ENCODE measurements around the gene DNAJC27. TPM values are rescaled to one million over a fixed set of nuclear protein-coding genes. Genes with fewer than 3 reads are reported as not detected.

Gene DNAJC27
- total RNA-seq, 1 donor = 5.9 TPM

- DNase-seq (ENCODE audit: low read depth in 2 of 3, low spot score in 2 of 3) = no peak
Measured at GRCh38 chr2:24910245-24910644, 61.5 kb downstream of the DNAJC27 start.

DNA sequence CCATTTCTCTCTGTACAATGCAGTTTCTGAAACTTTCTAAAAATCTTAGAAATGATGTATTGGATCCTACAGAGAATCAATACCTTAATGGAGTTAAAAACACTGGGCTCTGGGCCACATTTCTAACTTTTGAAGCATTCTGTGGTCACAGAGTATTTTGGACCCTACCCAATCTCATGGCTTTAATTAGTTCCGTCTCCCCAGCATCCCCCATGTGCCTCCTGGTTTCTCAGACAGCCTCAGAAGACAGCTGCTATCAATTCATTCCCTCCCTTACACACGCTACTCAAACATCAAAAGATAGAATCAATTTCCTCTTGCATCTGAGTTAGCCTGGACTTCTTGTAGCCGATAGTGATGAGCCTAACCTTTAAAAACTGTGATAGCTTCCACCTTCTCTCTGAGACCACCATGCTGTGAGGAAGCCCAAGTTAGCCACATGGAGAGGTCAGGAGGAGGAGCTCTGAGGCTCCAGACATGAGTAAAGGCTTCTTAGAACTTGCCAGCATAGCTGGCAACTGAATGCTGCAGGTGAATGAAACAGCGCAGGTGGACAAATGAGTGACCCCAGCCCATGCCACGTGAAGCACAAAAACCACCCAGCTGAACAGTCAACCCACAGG is 62.1 kb downstream of the DNAJC27 start:
- DNase-seq (ENCODE audit: low read depth in 2 of 3, low spot score in 2 of 3) = no peak

GRCh38 chr2:24908461-24908901 is 63.3 kb downstream of the DNAJC27 start:
- DNase-seq (ENCODE audit: low read depth in 2 of 3, low spot score in 2 of 3) = no peak

DNA sequence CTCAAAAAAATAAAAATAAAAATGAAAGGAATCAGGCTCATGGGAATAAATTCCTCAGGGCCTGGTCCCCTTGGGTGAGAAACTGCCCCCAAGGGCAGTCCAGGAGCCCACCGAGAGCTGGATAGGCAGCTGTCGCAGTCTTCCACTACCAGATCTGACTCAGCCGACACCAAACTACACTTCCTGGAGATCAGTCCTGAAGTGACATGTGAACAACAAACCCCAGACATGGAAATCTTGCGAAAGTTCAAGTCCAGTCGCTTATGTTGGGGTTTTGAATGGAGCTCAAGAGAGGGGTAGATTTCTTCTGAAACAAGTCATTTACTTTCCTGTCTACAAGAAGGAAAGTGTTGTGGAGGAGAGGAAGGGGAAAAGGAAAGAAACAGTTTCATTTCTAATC is 64.6 kb downstream of the DNAJC27 start:
- DNase-seq (ENCODE audit: low read depth in 2 of 3, low spot score in 2 of 3) = no peak

GRCh38 chr2:24906466-24906865 is 65.3 kb downstream of the DNAJC27 start:
- DNase-seq (ENCODE audit: low read depth in 2 of 3, low spot score in 2 of 3) = no peak

DNA sequence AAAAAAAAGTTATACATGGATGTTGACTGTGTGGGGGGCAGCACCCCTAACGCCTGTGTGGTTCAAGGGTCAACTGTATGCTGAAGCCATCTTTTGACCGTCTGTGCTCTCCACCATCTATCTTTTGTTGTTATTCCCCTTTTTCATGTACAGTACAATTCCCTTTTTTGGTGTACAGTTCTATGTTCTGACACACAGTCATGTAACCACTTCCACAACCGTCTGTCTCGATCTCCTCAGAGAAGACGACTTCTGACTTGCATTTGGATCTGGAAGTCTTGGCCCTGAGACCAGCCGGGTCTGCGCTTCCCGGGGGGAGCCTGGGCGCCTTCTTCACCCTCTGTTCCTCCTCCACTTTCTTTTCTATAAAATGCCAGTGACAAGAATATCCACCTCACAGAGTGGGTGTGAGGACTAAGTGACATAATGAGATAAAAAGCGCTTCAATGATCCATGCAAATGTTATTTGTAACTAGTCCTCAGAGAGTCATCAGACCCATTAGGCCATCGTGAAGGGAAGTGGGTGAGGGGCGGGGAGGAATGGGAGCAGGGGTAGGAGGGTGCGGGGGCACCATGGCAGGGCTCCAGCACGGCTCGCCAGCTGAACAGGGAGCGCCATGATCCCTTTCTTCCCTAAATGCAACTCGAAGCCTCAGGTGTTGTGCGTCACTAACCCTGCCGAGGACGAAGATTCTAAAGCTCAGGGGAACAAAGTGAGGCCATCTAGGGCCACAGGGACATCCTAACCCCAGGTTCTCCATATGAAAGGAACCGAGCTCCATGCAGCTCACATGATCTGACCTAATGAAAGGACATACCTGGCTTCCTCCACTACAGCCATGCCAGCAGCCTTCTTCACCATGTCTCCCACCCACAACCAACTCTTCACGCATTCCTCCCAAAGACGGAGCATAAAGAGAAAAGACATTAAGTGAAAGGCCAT is 68.3 kb downstream of the DNAJC27 start:
- DNase-seq (ENCODE audit: low read depth in 2 of 3, low spot score in 2 of 3) = no peak

DNA sequence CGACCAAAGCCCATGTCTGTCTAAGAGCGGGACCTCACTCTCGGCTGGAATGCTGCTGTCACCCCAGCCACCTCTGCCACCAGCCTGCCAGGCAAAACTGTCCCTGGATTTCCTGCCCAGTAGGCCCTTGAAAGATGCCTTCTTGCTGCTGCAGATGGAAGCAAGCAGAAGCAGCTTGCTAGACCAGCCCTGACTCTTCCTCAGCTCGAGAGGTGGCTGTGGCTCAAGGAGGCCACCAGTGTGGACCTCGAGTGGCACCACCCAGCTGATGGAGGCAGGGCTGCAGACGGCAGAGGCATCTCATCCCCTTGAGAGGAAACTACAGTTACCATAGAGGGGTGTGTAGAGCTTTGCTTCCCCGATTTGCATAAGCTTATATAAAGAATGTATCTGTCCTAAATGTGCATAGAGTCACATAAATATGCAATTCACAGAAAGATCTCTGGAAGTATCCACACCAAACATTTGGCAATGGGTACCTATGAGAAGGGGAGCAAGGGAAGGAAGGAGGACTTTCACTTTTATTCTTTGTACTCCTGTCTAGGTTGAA is 72.3 kb downstream of the DNAJC27 start:
- no peak for DNase-seq (ENCODE audit: low read depth in 2 of 3, low spot score in 2 of 3)

- no peak for DNase-seq (ENCODE audit: low read depth in 2 of 3, low spot score in 2 of 3)
Measured at GRCh38 chr2:24898122-24899109, 73.3 kb downstream of the DNAJC27 start.

DNA sequence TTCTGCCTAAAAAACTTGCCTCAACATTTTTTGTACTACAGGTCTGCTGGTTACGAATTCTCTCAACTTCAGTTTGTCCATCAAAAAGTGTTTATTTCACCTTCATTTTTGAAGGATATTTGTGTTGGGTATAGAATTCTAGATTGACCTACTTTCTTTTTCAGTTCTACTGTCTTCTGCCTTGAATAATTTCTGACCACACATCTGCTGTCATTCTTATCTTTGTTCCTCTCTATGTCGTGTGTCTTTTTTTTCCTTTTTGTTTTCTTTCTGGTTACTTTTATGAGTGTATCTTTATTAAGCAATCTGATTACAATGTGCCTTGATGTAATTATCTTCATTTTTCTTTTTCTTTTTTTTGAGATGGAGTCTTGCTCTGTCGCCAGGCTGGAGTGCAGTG is 77.0 kb downstream of the DNAJC27 start:
- DNase-seq (ENCODE audit: low read depth in 2 of 3, low spot score in 2 of 3) = peak in 1 of 3 donors; percentile 43

GRCh38 chr2:24893934-24894333 is 77.8 kb downstream of the DNAJC27 start:
- DNase-seq (ENCODE audit: low read depth in 2 of 3, low spot score in 2 of 3) = no peak

Small RNA genes within 50 kb of the gene (small RNA-seq; reads per million reads assigned to genes)
- gene AC013267.1 (not detected), gene RF00016 (not detected), gene RF00019 (not detected)

Other genes with a start within 250 kb of the DNAJC27 start
- gene PTRHD1, start 178.6 kb downstream of the DNAJC27 start, total RNA-seq = 57.1 TPM
- 10.2 TPM for gene CENPO, start 178.5 kb downstream of the DNAJC27 start, total RNA-seq
- 74.9 TPM for gene ADCY3, start 51.7 kb downstream of the DNAJC27 start, total RNA-seq
- gene EFR3B, start 70.1 kb upstream of the DNAJC27 start, total RNA-seq = 0.27 TPM
- 23.4 TPM for gene POMC, start 196.6 kb upstream of the DNAJC27 start, total RNA-seq